Measurements from ENCODE around the gene POLR2B. TPM values are rescaled to one million over a fixed set of nuclear protein-coding genes. Genes with fewer than 3 reads are reported as not detected.

The POLR2B gene
- total and polyA plus RNA-seq, 2 experiments from 2014 or later: 52.4 to 110 TPM

- peak overlapping the region; percentile 94 for H2AFZ ChIP-seq
- peak overlapping the region; percentile 98 for H3K4me2 ChIP-seq
- H3K4me3 ChIP-seq: peak overlapping the region; percentile 90
- peaks cover 70% of the 10 kb centered on the region for H3K79me2 ChIP-seq
- H3K27me3 ChIP-seq: no peaks in the 10 kb centered on the region
- peaks cover 14% of the 10 kb centered on the region for H3K4me1 ChIP-seq (ENCODE audit: insufficient read depth)
- no peaks in the 10 kb centered on the region for H3K36me3 ChIP-seq (replicated peaks; ENCODE audit: insufficient read depth, low read depth)
- DNase-seq (ENCODE audit: low spot score): peak; percentile 84
- peak overlapping the region; percentile 77 for H3K27ac ChIP-seq
- TF ChIP-seq CTCF (IDR thresholded peaks at IDR 0.05; ENCODE audit: poor library complexity) (no peak), EZH2 (IDR thresholded peaks at IDR 0.05; ENCODE audit: borderline replicate concordance) (no peak), EZH2phosphoT487 (IDR thresholded peaks at IDR 0.05; ENCODE audit: low read depth, severe bottlenecking, unreplicated experiment) (no peak)
- H3K9me2 ChIP-seq (replicated peaks; ENCODE audit: insufficient read depth): no peaks in the 10 kb centered on the region
- H3K9me3 ChIP-seq (ENCODE audit: low read depth): peaks cover 11% of the 10 kb centered on the region
- WGBS (ENCODE audit: low lambda C conversion rate, missing lambda C conversion rate): under 1% methylated on average over 36 of the region's 46 CpGs
- H4K20me1 ChIP-seq (ENCODE audit: insufficient read depth, poor library complexity, severe bottlenecking): peaks cover 29% of the 10 kb centered on the region
Measured at GRCh38 chr4:56976837-56977320, 1.8 kb upstream of the POLR2B start.

- TF ChIP-seq CTCF (IDR thresholded peaks at IDR 0.05; ENCODE audit: poor library complexity): no peak
- no peak for TF ChIP-seq EZH2phosphoT487 (IDR thresholded peaks at IDR 0.05; ENCODE audit: low read depth, severe bottlenecking, unreplicated experiment)
- TF ChIP-seq EZH2 (IDR thresholded peaks at IDR 0.05; ENCODE audit: borderline replicate concordance): no peak
- H4K20me1 ChIP-seq (ENCODE audit: insufficient read depth, poor library complexity, severe bottlenecking): peaks cover 35% of the 10 kb centered on the region
- H2AFZ ChIP-seq: peak within 1 kb of the TSS; percentile 94
- peak within 1 kb of the TSS; percentile 98 for H3K4me2 ChIP-seq
- no peaks in the 10 kb centered on the region for H3K36me3 ChIP-seq (replicated peaks; ENCODE audit: insufficient read depth, low read depth)
- peaks cover 11% of the 10 kb centered on the region for H3K9me3 ChIP-seq (ENCODE audit: low read depth)
- peaks cover 73% of the 10 kb centered on the region for H3K79me2 ChIP-seq
- H3K9me2 ChIP-seq (replicated peaks; ENCODE audit: insufficient read depth): no peaks in the 10 kb centered on the region
- peak; percentile 98 for DNase-seq (ENCODE audit: low spot score)
- H3K27me3 ChIP-seq: no peaks in the 10 kb centered on the region
- WGBS (ENCODE audit: low lambda C conversion rate, missing lambda C conversion rate): 2% methylated on average over 46 of the region's 51 CpGs
- H3K27ac ChIP-seq: peak within 1 kb of the TSS; percentile 91
- H3K4me1 ChIP-seq (ENCODE audit: insufficient read depth): peaks cover 14% of the 10 kb centered on the region
- peak within 1 kb of the TSS; percentile 90 for H3K4me3 ChIP-seq
Measured at GRCh38 chr4:56977321-56978012, 1.2 kb upstream of the POLR2B start, which contains the start of gene NOA1. Gene NOA1 (minus strand): TSS chr4:56977606. CDS start chr4:56977585, 21 bp downstream.

- Histone ChIP-seq H3K9me3 (ENCODE audit: low read depth) (no peaks in the 10 kb centered on the region), H3K4me3 (peak overlapping the region; percentile 56), H4K20me1 (ENCODE audit: insufficient read depth, poor library complexity, severe bottlenecking) (peaks cover 54% of the 10 kb centered on the region), H3K36me3 (replicated peaks; ENCODE audit: insufficient read depth, low read depth) (no peaks in the 10 kb centered on the region), H3K4me1 (ENCODE audit: insufficient read depth) (peaks cover 14% of the 10 kb centered on the region), H3K9me2 (replicated peaks; ENCODE audit: insufficient read depth) (no peaks in the 10 kb centered on the region), H3K4me2 (peak overlapping the region; percentile 69), H3K27ac (peak overlapping the region; percentile 91), H3K27me3 (no peaks in the 10 kb centered on the region), H3K79me2 (peaks cover 78% of the 10 kb centered on the region), H2AFZ (peak overlapping the region; percentile 45)
- 9% methylated on average over 21 of the region's 21 CpGs for WGBS (ENCODE audit: low lambda C conversion rate, missing lambda C conversion rate)
- no peak for TF ChIP-seq CTCF (IDR thresholded peaks at IDR 0.05; ENCODE audit: poor library complexity)
- TF ChIP-seq EZH2phosphoT487 (IDR thresholded peaks at IDR 0.05; ENCODE audit: low read depth, severe bottlenecking, unreplicated experiment): no peak
- DNase-seq (ENCODE audit: low spot score): peak; percentile 48
Measured at GRCh38 chr4:56979421-56980072, 851 bp downstream of the POLR2B start.
